WTC11 (cell line): Measurements from ENCODE around the gene NFIA. TPM values are rescaled to one million over a fixed set of nuclear protein-coding genes. Genes with fewer than 3 reads are reported as not detected.

Experiments
- ATAC-seq: fragments of 200-7000 bp; cut with Tn5 transposase; 2 replicates; pipeline ENCODE4 v1.10.0; 2021; ENCODE audit warnings: mild to moderate bottlenecking, moderate library complexity
- CTCF ChIA-PET: fragments of 300-600 bp; sonication (Branson Sonifier 250); formaldehyde crosslinking; loops from one replicate; lab custom pipeline; 2021; ENCODE audit warnings: antibody characterized with exemption; lab: Charles Lee
- POLR2A ChIA-PET: fragments of 350-600 bp; sonication (Branson Sonifier 250); formaldehyde crosslinking; loops from one replicate; lab custom pipeline; 2021; ENCODE audit warnings: antibody characterized with exemption; lab: Charles Lee
- DNase-seq: peaks from one replicate; pipeline ENCODE4 v3.0.0; 2021; ENCODE audit warnings: low spot score
- H3K27ac Mint-ChIP-seq: 2 replicates; pipeline ENCODE4 v1.8.0; 2021; ENCODE audit warnings: mixed read lengths
- H3K27me3 Mint-ChIP-seq: 2 replicates; pipeline ENCODE4 v1.8.0; 2021; ENCODE audit warnings: low read depth, mild to moderate bottlenecking, moderate library complexity, mixed read lengths
- H3K36me3 Mint-ChIP-seq: 2 replicates; pipeline ENCODE4 v1.8.0; 2021; ENCODE audit warnings: mixed read lengths
- H3K4me1 Mint-ChIP-seq: 2 replicates; pipeline ENCODE4 v1.8.0; 2022; ENCODE audit warnings: mixed read lengths
- H3K4me3 Mint-ChIP-seq: 2 replicates; pipeline ENCODE4 v1.8.0; 2021; ENCODE audit warnings: mild to moderate bottlenecking, moderate library complexity, mixed read lengths
- H3K9me3 Mint-ChIP-seq: 2 replicates; pipeline ENCODE4 v1.8.0; 2021; ENCODE audit warnings: mixed read lengths
- CREM ChIP-seq: sonication (generic); formaldehyde crosslinking; IDR thresholded peaks from 2 replicates; pipeline ENCODE4 v1.8.1; 2022; ENCODE audit warnings: mild to moderate bottlenecking, missing genetic modification reagents, moderate library complexity
- ELF4 ChIP-seq: sonication (generic); formaldehyde crosslinking; IDR thresholded peaks from 2 replicates; pipeline ENCODE4 v1.8.1; 2022; ENCODE audit warnings: low read depth, mild to moderate bottlenecking, moderate library complexity, missing genetic modification reagents
- FOXK1 ChIP-seq: sonication (generic); formaldehyde crosslinking; IDR thresholded peaks from 2 replicates; pipeline ENCODE4 v1.8.0; 2022; ENCODE audit warnings: mild to moderate bottlenecking, moderate library complexity, missing genetic modification reagents
- GABPB1 ChIP-seq: sonication (generic); formaldehyde crosslinking; IDR thresholded peaks from 2 replicates; pipeline ENCODE4 v1.8.1; 2023; ENCODE audit warnings: mild to moderate bottlenecking, missing genetic modification reagents
- GTF2I ChIP-seq: fragments of 250-450 bp; sonication (Bioruptor Pico); conservative IDR thresholded peaks from 2 replicates; pipeline ENCODE4 v1.4.0; 2021; ENCODE audit warnings: mild to moderate bottlenecking
- NFE2L1 ChIP-seq: sonication (generic); formaldehyde crosslinking; IDR thresholded peaks from 2 replicates; pipeline ENCODE4 v1.8.1; 2023; ENCODE audit warnings: missing genetic modification reagents
- RELA ChIP-seq: sonication (generic); formaldehyde crosslinking; IDR thresholded peaks from 2 replicates; pipeline ENCODE4 v1.8.1; 2022; ENCODE audit warnings: missing genetic modification reagents, mild to moderate bottlenecking, borderline replicate concordance
- SOX15 ChIP-seq: fragments of 250-450 bp; sonication (Bioruptor Pico); IDR thresholded peaks from 2 replicates; pipeline ENCODE4 v1.9.0; 2021; ENCODE audit warnings: mild to moderate bottlenecking
- TCF7 ChIP-seq: sonication (generic); formaldehyde crosslinking; IDR thresholded peaks from 2 replicates; pipeline ENCODE4 v1.8.0; 2022; ENCODE audit warnings: mild to moderate bottlenecking, low read depth, missing genetic modification reagents, moderate library complexity
- ZNF416 ChIP-seq: fragments of 250-450 bp; sonication (Bioruptor Pico); IDR thresholded peaks from 2 replicates; pipeline ENCODE4 v1.9.0; 2021; ENCODE audit warnings: mild to moderate bottlenecking, inconsistent platforms
- ZNF671 ChIP-seq: fragments of 250-450 bp; sonication (Bioruptor Pico); IDR thresholded peaks from 2 replicates; pipeline ENCODE4 v1.8.0; 2021; ENCODE audit warnings: mild to moderate bottlenecking
- total RNA-seq: library from RNA; stranded (reverse); gene quantifications from 3 replicates; pipeline ENCODE4 v1.2.3, GENCODE V29; 2021
- TF ChIP-seq, protein P1 (sequence below): sonication (generic); formaldehyde crosslinking; conservative IDR thresholded peaks from 2 replicates; pipeline ENCODE4 v1.8.1; 2023; ENCODE audit warnings: mild to moderate bottlenecking, low read depth, missing genetic modification reagents, moderate library complexity
- TF ChIP-seq, protein P2 (sequence below): sonication (generic); formaldehyde crosslinking; IDR thresholded peaks from 2 replicates; pipeline ENCODE4 v1.8.1; 2023; ENCODE audit warnings: mild to moderate bottlenecking, missing genetic modification reagents
- TF ChIP-seq, protein P3 (sequence below): sonication (generic); formaldehyde crosslinking; IDR thresholded peaks from 2 replicates; pipeline ENCODE4 v1.8.0; 2022; ENCODE audit warnings: mild to moderate bottlenecking, missing genetic modification reagents
- TF ChIP-seq, protein P4 (sequence below): fragments of 250-450 bp; sonication (Bioruptor Pico); IDR thresholded peaks from 2 replicates; pipeline ENCODE4 v1.9.0; 2021; ENCODE audit warnings: mild to moderate bottlenecking

NFIA gene
- total RNA-seq, 1 experiment from 2014 or later, result 16.7 TPM

DNA sequence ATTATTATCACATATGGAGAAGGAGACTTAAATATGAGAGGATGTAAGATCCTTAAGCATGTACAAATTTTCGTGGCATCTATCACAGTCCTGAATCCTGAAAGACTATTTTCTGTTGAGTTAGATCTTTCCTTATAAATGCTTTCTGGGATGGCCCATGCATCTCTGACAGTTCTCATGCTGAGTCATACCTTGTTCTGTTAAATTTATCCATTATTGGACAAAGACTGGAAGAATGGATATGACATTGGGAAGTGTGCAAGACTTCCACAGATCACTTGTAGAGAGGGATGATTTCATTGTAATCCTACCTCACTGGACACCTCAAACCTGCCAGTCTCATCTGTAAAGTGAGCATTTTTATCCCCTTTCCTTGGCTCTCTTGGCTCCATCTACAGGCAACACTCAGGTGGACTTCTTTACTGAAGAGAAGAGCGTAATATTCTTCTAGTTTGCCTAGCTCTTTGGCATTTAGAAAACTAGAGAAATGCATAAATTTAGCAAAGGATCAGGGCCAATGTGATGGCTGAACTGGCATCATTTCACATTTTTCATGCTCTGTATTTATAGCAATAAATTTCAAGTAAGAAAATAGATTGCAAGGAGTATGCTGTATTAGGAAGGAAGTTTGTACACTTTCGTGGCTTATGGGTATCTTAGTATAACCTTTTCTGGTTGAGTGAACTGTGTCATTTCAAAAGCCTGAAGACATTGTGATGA is 128.2 kb downstream of the NFIA start (continued):
- no peak for TF ChIP-seq GTF2I (CRISPR knock-in tag)
- TF ChIP-seq, protein P1, sequence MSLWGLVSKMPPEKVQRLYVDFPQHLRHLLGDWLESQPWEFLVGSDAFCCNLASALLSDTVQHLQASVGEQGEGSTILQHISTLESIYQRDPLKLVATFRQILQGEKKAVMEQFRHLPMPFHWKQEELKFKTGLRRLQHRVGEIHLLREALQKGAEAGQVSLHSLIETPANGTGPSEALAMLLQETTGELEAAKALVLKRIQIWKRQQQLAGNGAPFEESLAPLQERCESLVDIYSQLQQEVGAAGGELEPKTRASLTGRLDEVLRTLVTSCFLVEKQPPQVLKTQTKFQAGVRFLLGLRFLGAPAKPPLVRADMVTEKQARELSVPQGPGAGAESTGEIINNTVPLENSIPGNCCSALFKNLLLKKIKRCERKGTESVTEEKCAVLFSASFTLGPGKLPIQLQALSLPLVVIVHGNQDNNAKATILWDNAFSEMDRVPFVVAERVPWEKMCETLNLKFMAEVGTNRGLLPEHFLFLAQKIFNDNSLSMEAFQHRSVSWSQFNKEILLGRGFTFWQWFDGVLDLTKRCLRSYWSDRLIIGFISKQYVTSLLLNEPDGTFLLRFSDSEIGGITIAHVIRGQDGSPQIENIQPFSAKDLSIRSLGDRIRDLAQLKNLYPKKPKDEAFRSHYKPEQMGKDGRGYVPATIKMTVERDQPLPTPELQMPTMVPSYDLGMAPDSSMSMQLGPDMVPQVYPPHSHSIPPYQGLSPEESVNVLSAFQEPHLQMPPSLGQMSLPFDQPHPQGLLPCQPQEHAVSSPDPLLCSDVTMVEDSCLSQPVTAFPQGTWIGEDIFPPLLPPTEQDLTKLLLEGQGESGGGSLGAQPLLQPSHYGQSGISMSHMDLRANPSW, result no peak

DNA sequence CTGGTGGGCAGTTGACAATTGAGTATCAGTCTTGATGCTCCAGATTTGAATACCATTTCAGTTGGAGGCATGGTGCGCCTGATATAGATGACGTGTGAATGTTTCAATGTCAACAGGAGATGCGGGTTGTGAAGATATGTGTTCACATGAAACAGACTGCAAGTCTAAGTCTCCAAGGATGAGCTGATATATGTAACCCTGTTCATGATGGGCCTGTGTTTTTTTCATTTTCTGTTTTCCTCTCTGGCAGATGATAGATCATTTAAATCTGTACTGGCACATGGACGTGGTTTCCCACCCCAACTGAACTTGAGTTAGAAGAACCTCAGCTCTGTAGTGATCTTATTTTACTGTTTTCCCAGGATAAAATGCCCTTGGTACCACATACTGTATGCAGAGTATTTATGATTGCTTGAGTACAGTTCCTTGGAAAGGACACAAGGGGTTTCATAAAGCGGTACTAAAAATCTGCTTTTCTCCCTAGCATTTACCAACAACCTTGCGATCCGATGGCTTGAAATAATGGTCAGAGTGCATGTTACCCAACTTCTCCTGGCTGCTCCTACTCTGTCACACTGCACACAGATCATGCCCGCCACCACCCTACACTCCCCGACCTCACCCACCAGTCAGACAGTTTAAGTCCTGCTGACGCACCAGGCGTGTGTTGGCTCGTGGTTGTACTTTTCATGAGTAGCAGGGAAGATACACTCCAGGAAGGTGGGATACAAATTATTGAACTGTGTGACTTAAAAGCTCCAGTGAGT is 131.1 kb downstream of the NFIA start:
- DNase-seq, result no peak
- POLR2A ChIA-PET, result no interaction called here
- Mint-ChIP-seq H3K36me3 (no peaks in the 10 kb centered on the region), H3K27me3 (no peaks in the 10 kb centered on the region), H3K27ac (no peak overlapping the region), H3K4me3 (no peak overlapping the region), H3K4me1 (peaks cover 14% of the 10 kb centered on the region), H3K9me3 (no peaks in the 10 kb centered on the region)
- TF ChIP-seq ZNF671 (CRISPR knock-in tag) (no peak), ZNF416 (CRISPR knock-in tag) (no peak), TCF7 (no peak), ELF4 (no peak), SOX15 (CRISPR knock-in tag) (no peak)
- TF ChIP-seq, protein P2, sequence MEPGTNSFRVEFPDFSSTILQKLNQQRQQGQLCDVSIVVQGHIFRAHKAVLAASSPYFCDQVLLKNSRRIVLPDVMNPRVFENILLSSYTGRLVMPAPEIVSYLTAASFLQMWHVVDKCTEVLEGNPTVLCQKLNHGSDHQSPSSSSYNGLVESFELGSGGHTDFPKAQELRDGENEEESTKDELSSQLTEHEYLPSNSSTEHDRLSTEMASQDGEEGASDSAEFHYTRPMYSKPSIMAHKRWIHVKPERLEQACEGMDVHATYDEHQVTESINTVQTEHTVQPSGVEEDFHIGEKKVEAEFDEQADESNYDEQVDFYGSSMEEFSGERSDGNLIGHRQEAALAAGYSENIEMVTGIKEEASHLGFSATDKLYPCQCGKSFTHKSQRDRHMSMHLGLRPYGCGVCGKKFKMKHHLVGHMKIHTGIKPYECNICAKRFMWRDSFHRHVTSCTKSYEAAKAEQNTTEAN (CRISPR knock-in tag), result no peak
- CTCF ChIA-PET, result no interaction called here
- ATAC-seq, result no peak

DNA sequence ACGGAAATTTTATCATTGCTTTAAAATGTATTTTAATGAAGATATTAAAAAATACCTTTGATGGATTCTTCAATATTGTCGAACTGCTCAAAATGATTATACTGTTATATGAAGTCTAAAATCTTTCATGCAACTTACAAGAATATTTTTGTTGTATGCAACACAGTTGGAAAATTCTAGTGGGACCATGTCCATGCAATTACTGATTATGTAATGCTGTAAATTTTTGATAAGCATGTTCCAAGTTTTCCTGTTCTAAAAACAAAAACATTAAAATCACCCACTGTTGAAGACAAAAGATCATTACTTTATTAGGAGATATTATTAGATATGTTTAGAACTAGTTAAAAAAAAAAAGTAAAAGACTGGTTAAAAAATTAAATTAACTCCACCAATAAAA is 132.8 kb downstream of the NFIA start:
- no peak for ATAC-seq
- H3K4me3 Mint-ChIP-seq, result no peak overlapping the region
- DNase-seq, result no peak
- H3K36me3 Mint-ChIP-seq, result no peaks in the 10 kb centered on the region
- POLR2A ChIA-PET, result no interaction called here
- H3K27ac Mint-ChIP-seq, result no peak overlapping the region
- CTCF ChIA-PET, result no interaction called here
- no peaks in the 10 kb centered on the region for H3K9me3 Mint-ChIP-seq
- TF ChIP-seq TCF7 (no peak), GABPB1 (CRISPR knock-in tag) (no peak)
- no peaks in the 10 kb centered on the region for H3K27me3 Mint-ChIP-seq
- peaks cover 8% of the 10 kb centered on the region; the same call in 1 of the 2 replicates for H3K4me1 Mint-ChIP-seq

DNA sequence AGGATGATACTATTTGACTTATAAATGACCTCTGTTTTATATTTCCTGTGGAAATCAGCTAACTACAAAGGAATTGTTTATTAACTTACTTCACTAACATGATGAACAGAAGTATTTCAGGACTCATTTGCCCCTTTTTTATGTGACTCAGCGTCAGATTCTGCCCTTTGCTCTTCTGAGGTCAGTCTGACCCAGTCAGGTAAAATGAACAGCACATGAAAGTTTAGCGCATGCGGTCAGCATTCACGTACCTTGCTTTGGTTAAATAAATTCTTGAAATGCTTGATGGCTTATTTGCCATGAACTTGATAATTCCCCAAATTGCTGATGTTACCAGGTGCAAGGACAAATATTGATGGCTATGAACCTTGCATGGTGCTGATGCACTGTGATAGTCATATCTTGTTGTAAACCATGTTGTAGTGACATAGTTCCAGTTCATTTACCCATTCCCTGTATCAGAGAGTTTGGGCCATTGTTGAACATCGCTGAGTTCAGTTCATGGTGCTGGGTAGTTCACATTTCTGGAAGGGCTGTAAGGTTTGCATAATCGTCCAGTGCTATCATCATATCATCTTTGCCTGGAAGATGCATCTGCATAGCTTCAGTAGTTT is 133.4 kb downstream of the NFIA start:
- Mint-ChIP-seq H3K36me3 (no peaks in the 10 kb centered on the region), H3K9me3 (no peaks in the 10 kb centered on the region), H3K4me1 (peaks cover 8% of the 10 kb centered on the region; the same call in 1 of the 2 replicates), H3K27ac (no peak overlapping the region), H3K4me3 (no peak overlapping the region), H3K27me3 (no peaks in the 10 kb centered on the region)
- ATAC-seq, result no peak
- CTCF ChIA-PET, result no interaction called here
- DNase-seq, result no peak
- POLR2A ChIA-PET, result no interaction called here
- TF ChIP-seq, protein P1, result no peak
- TF ChIP-seq FOXK1 (CRISPR knock-in tag) (no peak), NFE2L1 (CRISPR knock-in tag) (no peak), CREM (CRISPR knock-in tag) (no peak), RELA (CRISPR knock-in tag) (no peak)
- TF ChIP-seq, protein P3, sequence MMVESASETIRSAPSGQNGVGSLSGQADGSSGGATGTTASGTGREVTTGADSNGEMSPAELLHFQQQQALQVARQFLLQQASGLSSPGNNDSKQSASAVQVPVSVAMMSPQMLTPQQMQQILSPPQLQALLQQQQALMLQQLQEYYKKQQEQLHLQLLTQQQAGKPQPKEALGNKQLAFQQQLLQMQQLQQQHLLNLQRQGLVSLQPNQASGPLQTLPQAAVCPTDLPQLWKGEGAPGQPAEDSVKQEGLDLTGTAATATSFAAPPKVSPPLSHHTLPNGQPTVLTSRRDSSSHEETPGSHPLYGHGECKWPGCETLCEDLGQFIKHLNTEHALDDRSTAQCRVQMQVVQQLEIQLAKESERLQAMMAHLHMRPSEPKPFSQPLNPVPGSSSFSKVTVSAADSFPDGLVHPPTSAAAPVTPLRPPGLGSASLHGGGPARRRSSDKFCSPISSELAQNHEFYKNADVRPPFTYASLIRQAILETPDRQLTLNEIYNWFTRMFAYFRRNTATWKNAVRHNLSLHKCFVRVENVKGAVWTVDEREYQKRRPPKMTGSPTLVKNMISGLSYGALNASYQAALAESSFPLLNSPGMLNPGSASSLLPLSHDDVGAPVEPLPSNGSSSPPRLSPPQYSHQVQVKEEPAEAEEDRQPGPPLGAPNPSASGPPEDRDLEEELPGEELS (CRISPR knock-in tag), result no peak
- TF ChIP-seq, protein P4, sequence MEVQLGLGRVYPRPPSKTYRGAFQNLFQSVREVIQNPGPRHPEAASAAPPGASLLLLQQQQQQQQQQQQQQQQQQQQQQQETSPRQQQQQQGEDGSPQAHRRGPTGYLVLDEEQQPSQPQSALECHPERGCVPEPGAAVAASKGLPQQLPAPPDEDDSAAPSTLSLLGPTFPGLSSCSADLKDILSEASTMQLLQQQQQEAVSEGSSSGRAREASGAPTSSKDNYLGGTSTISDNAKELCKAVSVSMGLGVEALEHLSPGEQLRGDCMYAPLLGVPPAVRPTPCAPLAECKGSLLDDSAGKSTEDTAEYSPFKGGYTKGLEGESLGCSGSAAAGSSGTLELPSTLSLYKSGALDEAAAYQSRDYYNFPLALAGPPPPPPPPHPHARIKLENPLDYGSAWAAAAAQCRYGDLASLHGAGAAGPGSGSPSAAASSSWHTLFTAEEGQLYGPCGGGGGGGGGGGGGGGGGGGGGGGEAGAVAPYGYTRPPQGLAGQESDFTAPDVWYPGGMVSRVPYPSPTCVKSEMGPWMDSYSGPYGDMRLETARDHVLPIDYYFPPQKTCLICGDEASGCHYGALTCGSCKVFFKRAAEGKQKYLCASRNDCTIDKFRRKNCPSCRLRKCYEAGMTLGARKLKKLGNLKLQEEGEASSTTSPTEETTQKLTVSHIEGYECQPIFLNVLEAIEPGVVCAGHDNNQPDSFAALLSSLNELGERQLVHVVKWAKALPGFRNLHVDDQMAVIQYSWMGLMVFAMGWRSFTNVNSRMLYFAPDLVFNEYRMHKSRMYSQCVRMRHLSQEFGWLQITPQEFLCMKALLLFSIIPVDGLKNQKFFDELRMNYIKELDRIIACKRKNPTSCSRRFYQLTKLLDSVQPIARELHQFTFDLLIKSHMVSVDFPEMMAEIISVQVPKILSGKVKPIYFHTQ (CRISPR knock-in tag), result no peak
